Central memory CD8-positive, alpha-beta T cell (primary cell): ENCODE results near the gene SH2D3A.
"Not testable (repeated sequence)": the region's sequence is repeated elsewhere in the genome, so short reads cannot be mapped to it uniquely, and the experiment has no call there.

Experiments used
- ATAC-seq: fragments of 150-1000 bp; cut with Tn5 transposase; replicated peaks from 2 replicates; pipeline ENCODE4 v1.10.0; 2022; ENCODE audit warnings: mild to moderate bottlenecking, moderate FRiP score, moderate number of reproducible peaks; ENCODE audit not compliant: poor library complexity, severe bottlenecking; ENCODE audit errors: extremely low read depth
- DNase-seq, 2 donors: peaks; one replicate each; pipeline ENCODE4 v3.0.0; 2021; ENCODE audit warnings: low spot score in 2 of 2
- H3K27ac Mint-ChIP-seq: one replicate; pipeline ENCODE4 v1.8.0; 2022; ENCODE audit warnings: low read depth, mild to moderate bottlenecking, moderate library complexity, mixed read lengths
- H3K27me3 Mint-ChIP-seq: one replicate; pipeline ENCODE4 v1.8.0; 2022; ENCODE audit warnings: mixed read lengths
- H3K36me3 Mint-ChIP-seq: one replicate; pipeline ENCODE4 v1.8.0; 2022; ENCODE audit warnings: mild to moderate bottlenecking, moderate library complexity, mixed read lengths; ENCODE audit not compliant: insufficient read depth
- H3K4me1 Mint-ChIP-seq: one replicate; pipeline ENCODE4 v1.8.0; 2022; ENCODE audit warnings: mixed read lengths
- H3K4me3 Mint-ChIP-seq: one replicate; pipeline ENCODE4 v1.8.0; 2022; ENCODE audit warnings: mild to moderate bottlenecking, moderate library complexity, mixed read lengths
- H3K9me3 Mint-ChIP-seq: one replicate; pipeline ENCODE4 v1.8.0; 2022; ENCODE audit warnings: mixed read lengths

SH2D3A gene

GRCh38 chr19:6778386-6778785, 11.2 kb upstream of the SH2D3A start:
- peak overlapping the region; percentile 57 for H3K27ac Mint-ChIP-seq
- ATAC-seq (no peak), DNase-seq (no peak)
- peaks cover 57% of the 10 kb centered on the region for H3K4me1 Mint-ChIP-seq
- no peaks in the 10 kb centered on the region for H3K27me3 Mint-ChIP-seq
- H3K9me3 Mint-ChIP-seq = no peaks in the 10 kb centered on the region
- peaks cover 24% of the 10 kb centered on the region for H3K36me3 Mint-ChIP-seq
- H3K4me3 Mint-ChIP-seq = peak overlapping the region; percentile 44

GRCh38 chr19:6777434-6777833, 10.2 kb upstream of the SH2D3A start:
- Mint-ChIP-seq H3K27me3 (no peaks in the 10 kb centered on the region), H3K4me1 (peaks cover 60% of the 10 kb centered on the region), H3K4me3 (peak overlapping the region; percentile 18), H3K9me3 (no peaks in the 10 kb centered on the region), H3K36me3 (peaks cover 27% of the 10 kb centered on the region), H3K27ac (peak overlapping the region; percentile 57)
- ATAC-seq = no peak
- DNase-seq = no peak

GRCh38 chr19:6776999-6777398, 9.8 kb upstream of the SH2D3A start:
- Mint-ChIP-seq H3K36me3 (peaks cover 29% of the 10 kb centered on the region), H3K9me3 (no peaks in the 10 kb centered on the region), H3K4me3 (peak overlapping the region; percentile 18), H3K27ac (peak overlapping the region; percentile 13), H3K27me3 (no peaks in the 10 kb centered on the region), H3K4me1 (peaks cover 64% of the 10 kb centered on the region)
- DNase-seq (no peak), ATAC-seq (no peak)

GRCh38 chr19:6776045-6776444, 8.8 kb upstream of the SH2D3A start:
- not testable (repeated sequence) for DNase-seq, H3K9me3 Mint-ChIP-seq, H3K27me3 Mint-ChIP-seq, ATAC-seq, H3K27ac Mint-ChIP-seq
- peak overlapping the region; percentile 14 for H3K4me3 Mint-ChIP-seq
- H3K36me3 Mint-ChIP-seq = peaks cover 23% of the 10 kb centered on the region
- H3K4me1 Mint-ChIP-seq = peaks cover 64% of the 10 kb centered on the region

GRCh38 chr19:6774821-6775707, 7.8 kb upstream of the SH2D3A start:
- H3K4me3 Mint-ChIP-seq = peak overlapping the region; percentile 93
- ATAC-seq = no peak
- peaks cover 17% of the 10 kb centered on the region for H3K36me3 Mint-ChIP-seq
- H3K27me3 Mint-ChIP-seq = no peaks in the 10 kb centered on the region
- DNase-seq = no peak
- H3K27ac Mint-ChIP-seq = peak overlapping the region; percentile 77
- H3K9me3 Mint-ChIP-seq = no peaks in the 10 kb centered on the region
- H3K4me1 Mint-ChIP-seq = peaks cover 59% of the 10 kb centered on the region

GRCh38 chr19:6773323-6773931, 6.2 kb upstream of the SH2D3A start:
- no peaks in the 10 kb centered on the region for H3K9me3 Mint-ChIP-seq
- H3K4me3 Mint-ChIP-seq = peak overlapping the region; percentile 93
- H3K4me1 Mint-ChIP-seq = peaks cover 55% of the 10 kb centered on the region
- peak overlapping the region; percentile 86 for H3K27ac Mint-ChIP-seq
- H3K36me3 Mint-ChIP-seq = peaks cover 17% of the 10 kb centered on the region
- no peaks in the 10 kb centered on the region for H3K27me3 Mint-ChIP-seq
- ATAC-seq (peak; percentile 34), DNase-seq (no peak)

- DNase-seq = no peak
- Mint-ChIP-seq H3K4me1 (peaks cover 55% of the 10 kb centered on the region), H3K36me3 (peaks cover 14% of the 10 kb centered on the region), H3K9me3 (no peaks in the 10 kb centered on the region), H3K27me3 (no peaks in the 10 kb centered on the region), H3K4me3 (peak overlapping the region; percentile 93), H3K27ac (peak overlapping the region; percentile 86)
- no peak for ATAC-seq
Observed at GRCh38 chr19:6772866-6773322, 5.7 kb upstream of the SH2D3A start.

GRCh38 chr19:6772028-6772865, 5.0 kb upstream of the SH2D3A start, which contains the start of gene VAV1:
TSS of gene VAV1 (plus strand) at chr19:6772708. CDS start at chr19:6772808, 100 bp downstream.
- ATAC-seq (peak; percentile 72), DNase-seq (peak; percentile 48 to 64)
- H3K36me3 Mint-ChIP-seq = peaks cover 17% of the 10 kb centered on the region
- no peaks in the 10 kb centered on the region for H3K27me3 Mint-ChIP-seq
- no peaks in the 10 kb centered on the region for H3K9me3 Mint-ChIP-seq
- H3K4me3 Mint-ChIP-seq = peak within 1 kb of the TSS; percentile 93
- H3K27ac Mint-ChIP-seq = peak within 1 kb of the TSS; percentile 86
- peaks cover 55% of the 10 kb centered on the region for H3K4me1 Mint-ChIP-seq

GRCh38 chr19:6771648-6772027, 4.4 kb upstream of the SH2D3A start:
- Mint-ChIP-seq H3K27ac (peak overlapping the region; percentile 86), H3K4me3 (peak overlapping the region; percentile 93), H3K4me1 (peaks cover 56% of the 10 kb centered on the region), H3K36me3 (peaks cover 15% of the 10 kb centered on the region)
- H3K27me3 Mint-ChIP-seq, DNase-seq, ATAC-seq, H3K9me3 Mint-ChIP-seq: not testable (repeated sequence)

GRCh38 chr19:6769006-6769619, 1.9 kb upstream of the SH2D3A start:
- Mint-ChIP-seq H3K4me3 (no peak overlapping the region), H3K9me3 (no peaks in the 10 kb centered on the region), H3K27me3 (no peaks in the 10 kb centered on the region), H3K27ac (peak overlapping the region; percentile 11), H3K36me3 (peaks cover 14% of the 10 kb centered on the region), H3K4me1 (peaks cover 45% of the 10 kb centered on the region)
- ATAC-seq (no peak), DNase-seq (no peak)

GRCh38 chr19:6768236-6768785, 1.1 kb upstream of the SH2D3A start:
- Mint-ChIP-seq H3K9me3 (no peaks in the 10 kb centered on the region), H3K36me3 (peaks cover 12% of the 10 kb centered on the region), H3K4me3 (peak overlapping the region; percentile 84), H3K27me3 (no peaks in the 10 kb centered on the region), H3K27ac (peak overlapping the region; percentile 74), H3K4me1 (peaks cover 39% of the 10 kb centered on the region)
- DNase-seq (no peak), ATAC-seq (no peak)

- Mint-ChIP-seq H3K27ac (peak overlapping the region; percentile 74), H3K27me3 (no peaks in the 10 kb centered on the region), H3K36me3 (peaks cover 11% of the 10 kb centered on the region), H3K4me3 (peak overlapping the region; percentile 84), H3K4me1 (peaks cover 32% of the 10 kb centered on the region), H3K9me3 (no peaks in the 10 kb centered on the region)
- ATAC-seq (peak; percentile 69), DNase-seq (no peak)
Observed at GRCh38 chr19:6767081-6767356, 216 bp downstream of the SH2D3A start.
